CD14-positive monocyte (primary cell): ENCODE measurements around the gene SDK1. TPM values are rescaled to one million over a fixed set of nuclear protein-coding genes. Genes with fewer than 3 reads are reported as not detected.
"Not testable (repeated sequence)": the region's sequence is repeated elsewhere in the genome, so short reads cannot be mapped to it uniquely, and the experiment has no call there.

ENCODE experiments used
- DNase-seq, 3 donors: peaks; one replicate each; pipeline ENCODE4 v3.0.0-alpha.2; 2011 to 2022
- H2AFZ ChIP-seq: 2 replicates; pipeline ENCODE4 v1.6.0; 2012; ENCODE audit warnings: mild to moderate bottlenecking, low read depth, low read length, inconsistent platforms; ENCODE audit not compliant: insufficient read depth, poor library complexity, severe bottlenecking
- H3K27ac ChIP-seq, 2 donors: 1 replicate in 1 of 2; 2 replicates in 1 of 2; pipeline ENCODE4 v1.5.1; 2012 to 2013; ENCODE audit warnings: low read length in 2 of 2, control low read depth in 1 of 2, inconsistent platforms in 1 of 2, low read depth in 1 of 2, mild to moderate bottlenecking in 1 of 2
- H3K27me3 ChIP-seq, 2 donors: one replicate each; pipeline versions ENCODE4 v1.6.0 to v1.6.1; 2011 to 2013; ENCODE audit warnings: low read length in 2 of 2; ENCODE audit not compliant: control insufficient read depth in 2 of 2, insufficient read depth in 2 of 2
- H3K36me3 ChIP-seq, 2 donors: replicated peaks in 1 of 2; 1 replicate in 1 of 2; 2 replicates in 1 of 2; pipeline versions ENCODE4 v1.5.1 to v1.6.1; 2012 to 2013; ENCODE audit warnings: low read length in 2 of 2, control low read depth in 1 of 2, inconsistent platforms in 1 of 2, mild to moderate bottlenecking in 1 of 2; ENCODE audit not compliant: insufficient read depth in 2 of 2, control insufficient read depth in 1 of 2
- H3K4me1 ChIP-seq, 2 donors: 1 replicate in 1 of 2; 2 replicates in 1 of 2; pipeline versions ENCODE4 v1.5.1 to v1.6.1; 2012 to 2013; ENCODE audit warnings: low read length in 2 of 2, control low read depth in 1 of 2, inconsistent platforms in 1 of 2, mild to moderate bottlenecking in 1 of 2, moderate library complexity in 1 of 2; ENCODE audit not compliant: insufficient read depth in 2 of 2, control insufficient read depth in 1 of 2
- H3K4me2 ChIP-seq: replicated peaks from 2 replicates; pipeline ENCODE3; 2012; ENCODE audit warnings: low read length, moderate library complexity, mild to moderate bottlenecking; ENCODE audit not compliant: poor library complexity, severe bottlenecking; ENCODE audit errors: extremely low read depth
- H3K4me3 ChIP-seq, 3 experiments: fragments of 200-600 bp in 1 of 3; sonication (generic) in 1 of 3; replicated peaks in 1 of 3; 1 replicate in 2 of 3; 2 replicates in 1 of 3; pipeline ENCODE4 v1.5.1; 2011 to 2013; ENCODE audit warnings: low read length in 3 of 3, mild to moderate bottlenecking in 3 of 3, control low read depth in 2 of 3, low read depth in 2 of 3, inconsistent platforms in 1 of 3, moderate library complexity in 1 of 3
- H3K79me2 ChIP-seq: 2 replicates; pipeline ENCODE4 v1.6.0; 2012; ENCODE audit warnings: mild to moderate bottlenecking, control low read depth, inconsistent platforms, low read length, moderate library complexity; ENCODE audit not compliant: insufficient read depth
- H3K9ac ChIP-seq: 2 replicates; pipeline ENCODE4 v1.6.0; 2017; ENCODE audit warnings: low read length, mild to moderate bottlenecking; ENCODE audit not compliant: insufficient read depth, poor library complexity, severe bottlenecking
- H3K9me3 ChIP-seq, 2 donors: replicated peaks in 1 of 2; 1 replicate in 1 of 2; 2 replicates in 1 of 2; pipeline versions ENCODE4 v1.5.1 to v1.6.1; 2012 to 2013; ENCODE audit warnings: low read length in 2 of 2, control low read depth in 1 of 2; ENCODE audit not compliant: control insufficient read depth in 1 of 2, insufficient read depth in 1 of 2
- H4K20me1 ChIP-seq: 2 replicates; pipeline ENCODE4 v1.6.0; 2012; ENCODE audit warnings: mild to moderate bottlenecking, low read length, control low read depth, moderate library complexity; ENCODE audit not compliant: insufficient read depth
- H3K27ac Mint-ChIP-seq, 7 donors: one replicate each; pipeline ENCODE4 v1.8.0; 2020; ENCODE audit warnings: mild to moderate bottlenecking in 7 of 7, mixed read lengths in 7 of 7, moderate library complexity in 6 of 7, inconsistent platforms in 2 of 7
- H3K27me3 Mint-ChIP-seq, 3 donors: one replicate each; pipeline ENCODE4 v1.8.0; 2021 to 2022; ENCODE audit warnings: low read depth in 3 of 3, mild to moderate bottlenecking in 3 of 3, mixed read lengths in 3 of 3, moderate library complexity in 3 of 3, inconsistent platforms in 1 of 3
- H3K36me3 Mint-ChIP-seq, 2 donors: one replicate each; pipeline ENCODE4 v1.8.0; 2020; ENCODE audit warnings: mixed read lengths in 2 of 2, inconsistent platforms in 1 of 2, mild to moderate bottlenecking in 1 of 2
- H3K4me1 Mint-ChIP-seq: one replicate; pipeline ENCODE4 v1.8.0; 2020; ENCODE audit warnings: mild to moderate bottlenecking, mixed read lengths
- H3K4me3 Mint-ChIP-seq, 2 donors: one replicate each; pipeline ENCODE4 v1.8.0; 2020; ENCODE audit warnings: mild to moderate bottlenecking in 2 of 2, mixed read lengths in 2 of 2, moderate library complexity in 1 of 2
- H3K9me3 Mint-ChIP-seq, 7 donors: one replicate each; pipeline ENCODE4 v1.8.0; 2020 to 2022; ENCODE audit warnings: mixed read lengths in 7 of 7, mild to moderate bottlenecking in 6 of 7, moderate library complexity in 6 of 7, inconsistent platforms in 2 of 7
- WGBS: methylation state at CpG from one replicate; pipeline ENCODE4 v1.1.5; 2013; ENCODE audit warnings: missing lambda C conversion rate; ENCODE audit not compliant: insufficient coverage; 5-methylcytosine and 5-hydroxymethylcytosine counted together
- intact Hi-C, 2 donors: fragments of 100-400 bp; cut with micrococcal nuclease; formaldehyde crosslinking; loops; one replicate each; pipeline versions ENCODE4 v1.15.0 to v1.15.1; 2023
- polyA plus RNA-seq, 3 donors: library from polyadenylated mRNA; depleted of rRNA in 1 of 3; unstranded in 2 of 3; stranded (reverse) in 1 of 3; fragments of 300-500 nt in 2 of 3; fragments of >200 nt in 1 of 3; fragmentation: Illumina TruSeq in 2 of 3; gene quantifications; 1 replicate in 2 of 3; 2 replicates in 1 of 3; pipeline ENCODE4 v1.2.3, GENCODE V29; 2012 to 2021
- TF ChIP-seq, protein P1 (sequence below): fragments of 200-600 bp; IDR thresholded peaks from one replicate; pipeline ENCODE4 v1.8.0; 2022; ENCODE audit warnings: antibody characterized with exemption, mild to moderate bottlenecking

SDK1 gene
- polyA plus RNA-seq, 3 donors: 0.01 TPM; not detected in 2

DNA sequence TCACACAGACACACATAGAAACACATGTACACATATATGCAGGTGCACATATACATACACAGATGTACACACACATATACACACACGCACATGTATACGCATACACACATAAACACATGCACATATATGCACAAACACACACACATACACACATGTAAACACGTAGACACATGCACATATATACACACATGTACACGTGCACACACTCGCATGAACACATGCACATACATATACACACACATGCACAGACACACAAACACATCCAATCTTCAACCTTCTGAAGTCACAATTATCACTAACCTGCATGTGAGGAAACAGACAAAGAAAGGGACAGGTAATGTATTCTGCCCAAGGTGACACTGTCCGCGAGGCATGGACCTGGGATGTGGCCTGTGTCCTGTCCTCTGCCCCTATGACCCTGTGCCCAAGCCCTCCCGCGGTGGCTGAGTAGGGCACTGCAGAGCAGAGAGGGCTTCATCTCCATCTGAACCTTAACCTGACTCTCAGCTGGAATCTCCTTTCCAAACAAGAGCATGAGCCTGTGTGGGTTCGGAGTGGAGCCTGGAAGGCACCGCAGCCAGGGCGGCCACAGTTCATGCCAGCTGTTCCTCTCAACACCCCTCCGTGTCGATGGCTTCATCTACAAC lies 660.9 kb downstream of the SDK1 start:
- Histone ChIP-seq H3K4me3 (no peak overlapping the region), H3K4me1 (no peaks in the 10 kb centered on the region), H3K79me2 (no peaks in the 10 kb centered on the region), H3K9me3 (peaks cover 10 to 20% of the 10 kb centered on the region in 2 donors), H3K4me2 (no peak overlapping the region), H3K27me3 (no peaks in the 10 kb centered on the region), H2AFZ (no peak overlapping the region), H3K9ac (no peak overlapping the region), H4K20me1 (no peaks in the 10 kb centered on the region), H3K27ac (no peak overlapping the region), H3K36me3 (no peaks in the 10 kb centered on the region)
- H3K27me3 Mint-ChIP-seq: no peaks in the 10 kb centered on the region
- WGBS: 94% methylated on average over 9 of the region's 14 CpGs
- no peaks in the 10 kb centered on the region for H3K4me1 Mint-ChIP-seq
- TF ChIP-seq, protein P1, sequence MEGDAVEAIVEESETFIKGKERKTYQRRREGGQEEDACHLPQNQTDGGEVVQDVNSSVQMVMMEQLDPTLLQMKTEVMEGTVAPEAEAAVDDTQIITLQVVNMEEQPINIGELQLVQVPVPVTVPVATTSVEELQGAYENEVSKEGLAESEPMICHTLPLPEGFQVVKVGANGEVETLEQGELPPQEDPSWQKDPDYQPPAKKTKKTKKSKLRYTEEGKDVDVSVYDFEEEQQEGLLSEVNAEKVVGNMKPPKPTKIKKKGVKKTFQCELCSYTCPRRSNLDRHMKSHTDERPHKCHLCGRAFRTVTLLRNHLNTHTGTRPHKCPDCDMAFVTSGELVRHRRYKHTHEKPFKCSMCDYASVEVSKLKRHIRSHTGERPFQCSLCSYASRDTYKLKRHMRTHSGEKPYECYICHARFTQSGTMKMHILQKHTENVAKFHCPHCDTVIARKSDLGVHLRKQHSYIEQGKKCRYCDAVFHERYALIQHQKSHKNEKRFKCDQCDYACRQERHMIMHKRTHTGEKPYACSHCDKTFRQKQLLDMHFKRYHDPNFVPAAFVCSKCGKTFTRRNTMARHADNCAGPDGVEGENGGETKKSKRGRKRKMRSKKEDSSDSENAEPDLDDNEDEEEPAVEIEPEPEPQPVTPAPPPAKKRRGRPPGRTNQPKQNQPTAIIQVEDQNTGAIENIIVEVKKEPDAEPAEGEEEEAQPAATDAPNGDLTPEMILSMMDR: no peak
- intact Hi-C loops: no loop called here
- no peak overlapping the region for H3K4me3 Mint-ChIP-seq
- no peak overlapping the region for H3K27ac Mint-ChIP-seq
- no peak for DNase-seq
- peaks cover 7 to 20% (median 8%) of the 10 kb centered on the region in 7 donors for H3K9me3 Mint-ChIP-seq
- no peaks in the 10 kb centered on the region for H3K36me3 Mint-ChIP-seq

DNA sequence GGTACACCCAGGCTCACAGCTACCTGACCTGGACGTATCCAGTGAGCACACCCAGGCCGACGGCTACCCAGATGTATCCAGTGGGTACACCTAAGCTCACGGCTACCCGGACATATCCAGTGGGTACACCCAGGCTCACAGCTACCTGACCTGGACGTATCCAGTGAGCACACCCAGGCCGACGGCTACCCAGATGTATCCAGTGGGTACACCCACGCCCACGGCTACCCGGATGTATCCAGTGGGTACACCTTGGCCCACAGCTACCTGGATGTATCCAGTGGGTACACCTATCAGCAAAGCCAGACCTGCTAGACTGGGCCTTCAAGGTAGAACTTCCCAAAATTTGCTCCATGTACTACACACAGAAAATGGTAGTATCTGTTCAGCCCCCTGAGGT lies 662.7 kb downstream of the SDK1 start:
- H3K36me3 Mint-ChIP-seq, H2AFZ ChIP-seq, H3K27me3 ChIP-seq, H3K4me1 Mint-ChIP-seq, H3K4me1 ChIP-seq, H4K20me1 ChIP-seq, DNase-seq, H3K36me3 ChIP-seq, H3K27ac ChIP-seq, H3K4me3 ChIP-seq, H3K9ac ChIP-seq, H3K27me3 Mint-ChIP-seq, H3K4me3 Mint-ChIP-seq, H3K4me2 ChIP-seq, H3K79me2 ChIP-seq, H3K27ac Mint-ChIP-seq, intact Hi-C loops: not testable (repeated sequence)
- H3K9me3 Mint-ChIP-seq: peaks cover 9 to 28% (median 17%) of the 10 kb centered on the region in 7 donors
- WGBS: over 99% methylated on average over 11 of the region's 11 CpGs
- peaks cover 10 to 23% of the 10 kb centered on the region in 2 donors for H3K9me3 ChIP-seq
